Lung (tissue), 12 donors: ENCODE results near the gene PLPPR1. TPM values are rescaled to one million over a fixed set of nuclear protein-coding genes. Genes with fewer than 3 reads are reported as not detected.

ENCODE experiments used
- ATAC-seq: fragments of 200-7000 bp; cut with Tn5 transposase; one replicate; pipeline ENCODE4 v1.9.1; 2020; ENCODE audit warnings: moderate number of reproducible peaks; ENCODE audit not compliant: insufficient read depth, low FRiP score
- DNase-seq, 3 donors: peaks; one replicate each; pipeline ENCODE4 v3.0.0-alpha.2; 2013 to 2017
- H3K27ac ChIP-seq, 2 donors: one replicate each; pipeline ENCODE4 v1.5.1; 2013; ENCODE audit warnings: mild to moderate bottlenecking in 2 of 2, moderate library complexity in 2 of 2, control low read depth in 1 of 2, inconsistent platforms in 1 of 2, low read depth in 1 of 2, low read length in 1 of 2
- H3K27me3 ChIP-seq, 3 donors: one replicate each; pipeline ENCODE4 v1.5.1; 2013; ENCODE audit warnings: low read length in 2 of 3; ENCODE audit not compliant: control insufficient read depth in 3 of 3, insufficient read depth in 3 of 3
- H3K36me3 ChIP-seq, 4 donors: one replicate each; pipeline ENCODE4 v1.5.1; 2013; ENCODE audit warnings: low read length in 4 of 4, mild to moderate bottlenecking in 1 of 4, moderate library complexity in 1 of 4; ENCODE audit not compliant: control insufficient read depth in 4 of 4, insufficient read depth in 4 of 4
- H3K4me1 ChIP-seq, 5 donors: one replicate each; pipeline ENCODE4 v1.5.1; 2013; ENCODE audit warnings: low read length in 5 of 5, mild to moderate bottlenecking in 2 of 5, moderate library complexity in 1 of 5; ENCODE audit not compliant: control insufficient read depth in 5 of 5, insufficient read depth in 5 of 5
- H3K4me3 ChIP-seq: one replicate; pipeline ENCODE4 v1.5.1; 2013; ENCODE audit warnings: mild to moderate bottlenecking, control low read depth, moderate library complexity
- H3K9ac ChIP-seq, 2 donors: one replicate each; pipeline ENCODE4 v1.5.1; 2013; ENCODE audit warnings: low read length in 2 of 2, control low read depth in 1 of 2; ENCODE audit not compliant: insufficient read depth in 1 of 2
- H3K9me3 ChIP-seq, 4 donors: one replicate each; pipeline ENCODE4 v1.5.1; 2013; ENCODE audit warnings: low read length in 3 of 4, mild to moderate bottlenecking in 1 of 4, moderate library complexity in 1 of 4; ENCODE audit not compliant: control insufficient read depth in 4 of 4, insufficient read depth in 3 of 4
- CTCF ChIP-seq: IDR thresholded peaks from 2 replicates; pipeline ENCODE4 v1.5.1; 2012; ENCODE audit warnings: mild to moderate bottlenecking; ENCODE audit errors: control extremely low read depth, extremely low read depth
- WGBS, 2 donors: extraction: QIAGEN DNeasy Blood & Tissue Kit; methylation state at CpG; one replicate each; pipeline ENCODE4 v1.1.7; 2013; 5-methylcytosine and 5-hydroxymethylcytosine counted together
- polyA plus RNA-seq, 2 donors: library from polyadenylated mRNA; stranded (reverse); fragments of 200-250 nt; gene quantifications; one replicate each; pipeline ENCODE4 v1.2.1, GENCODE V29; 2013
- total RNA-seq, 2 donors: library from RNA; depleted of rRNA in 1 of 2; stranded (reverse); fragments of >200 nt in 1 of 2; gene quantifications; one replicate each; pipeline ENCODE4 v1.2.1, GENCODE V29; 2014 to 2021
- donor health status: control.
- donor health status: control.
- donor health status: Bipolar disorder and iron deficiency.
- donor health status: healthy.
- donor health status: DM: yes; HTN: yes; CAD: no.

Gene PLPPR1
- total and polyA plus RNA-seq, 4 donors, result 0.91 to 8.4 (median 3.7) TPM

DNA sequence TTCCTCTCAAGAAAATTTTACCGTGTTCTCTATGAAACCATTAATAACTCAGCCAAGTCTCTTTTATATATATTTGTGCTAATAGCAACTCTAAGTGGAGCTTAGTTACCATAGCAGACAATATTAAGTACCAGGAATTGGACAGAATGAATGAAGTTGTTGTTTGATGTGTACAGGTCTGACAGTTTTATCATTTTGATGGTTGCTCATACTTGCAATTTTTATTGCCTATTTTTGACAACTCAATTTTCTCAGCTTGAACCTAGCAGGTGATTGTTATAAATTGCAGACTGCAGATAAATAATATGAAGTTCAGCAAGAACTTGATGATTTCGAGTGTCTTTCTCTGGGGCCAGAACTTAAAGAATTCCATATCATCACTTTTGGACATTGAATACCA, 163.2 kb downstream of the PLPPR1 start:
- DNase-seq (no peak), ATAC-seq (no peak)
- Histone ChIP-seq H3K9me3 (no peaks in the 10 kb centered on the region), H3K4me1 (no peaks in the 10 kb centered on the region), H3K27me3 (no peaks in the 10 kb centered on the region), H3K36me3 (no peaks in the 10 kb centered on the region), H3K9ac (no peak overlapping the region), H3K4me3 (no peak overlapping the region), H3K27ac (no peak overlapping the region)
- 69 to 79% methylated on average over 2 of the region's 2 CpGs for WGBS, 2 donors
- TF ChIP-seq CTCF, result no peak

GRCh38 chr9:101197026-101197425, 168.5 kb downstream of the PLPPR1 start:
- DNase-seq (no peak), ATAC-seq (no peak)
- no peaks in the 10 kb centered on the region for H3K27me3 ChIP-seq
- TF ChIP-seq CTCF, result no peak
- H3K4me3 ChIP-seq, result no peak overlapping the region
- WGBS, 2 donors, result 76 to 81% methylated on average over 4 of the region's 4 CpGs
- no peaks in the 10 kb centered on the region for H3K9me3 ChIP-seq
- no peak overlapping the region for H3K9ac ChIP-seq
- no peak overlapping the region for H3K27ac ChIP-seq
- H3K36me3 ChIP-seq, result no peaks in the 10 kb centered on the region
- H3K4me1 ChIP-seq, result no peaks in the 10 kb centered on the region

- H3K27ac ChIP-seq, result no peak overlapping the region
- WGBS, 2 donors, result 75% methylated on average over 2 of the region's 2 CpGs
These were observed 172.3 kb downstream of the PLPPR1 start for GRCh38 chr9:101200852-101201251.

More at GRCh38 chr9:101200852-101201251, 172.3 kb downstream of the PLPPR1 start:
- DNase-seq (no peak), ATAC-seq (no peak)
- Histone ChIP-seq H3K4me1 (peaks cover 0 to 5% (median 0%) of the 10 kb centered on the region in 5 donors), H3K9me3 (no peaks in the 10 kb centered on the region), H3K9ac (no peak overlapping the region), H3K36me3 (no peaks in the 10 kb centered on the region), H3K4me3 (no peak overlapping the region), H3K27me3 (no peaks in the 10 kb centered on the region)
- TF ChIP-seq CTCF, result no peak
